SK-N-SH (cell line): ENCODE data around the gene ADPRHL1. TPM values are rescaled to one million over a fixed set of nuclear protein-coding genes. Genes with fewer than 3 reads are reported as not detected.

ENCODE experiments used
- CTCF ChIA-PET: fragments of 300-600, 350-600 bp; formaldehyde crosslinking; extraction: SDS; loops from one replicate; lab custom pipeline; 2021; lab: Yijun Ruan, JAX
- POLR2A ChIA-PET: fragments of 350-600 bp; sonication (Branson Sonifier 250); formaldehyde crosslinking; extraction: SDS; loops from one replicate; lab custom pipeline; 2020; ENCODE audit warnings: antibody characterized with exemption, inconsistent platforms; lab: Yijun Ruan, JAX
- DNase-seq: peaks from one replicate; pipeline ENCODE4 v3.0.0; 2012
- H2AFZ ChIP-seq: fragments of 200-600 bp; sonication (generic); 2 replicates; pipeline ENCODE4 v1.8.1; 2016; ENCODE audit warnings: antibody characterized with exemption, mild to moderate bottlenecking, low read depth
- H3F3A ChIP-seq: fragments of 200-600 bp; sonication (generic); replicated peaks from 2 replicates; pipeline ENCODE3; 2016; ENCODE audit warnings: antibody characterized with exemption, mild to moderate bottlenecking; ENCODE audit not compliant: insufficient read depth
- H3K27ac ChIP-seq, 2 experiments: fragments of 200-500 bp in 1 of 2; fragments of 200-600 bp in 1 of 2; sonication (Bioruptor generic) in 1 of 2; sonication (generic), shearing (Covaris generic) in 1 of 2; 2 replicates each; pipeline versions ENCODE4 v1.5.1 to v1.6.1; 2014 to 2016; ENCODE audit warnings: low read depth in 2 of 2, inconsistent platforms in 1 of 2, low read length in 1 of 2, mild to moderate bottlenecking in 1 of 2, mixed read lengths in 1 of 2
- H3K27me3 ChIP-seq: fragments of 200-600 bp; sonication (generic), shearing (Covaris generic); 2 replicates; pipeline ENCODE4 v1.6.1; 2016; ENCODE audit warnings: mixed run types; ENCODE audit not compliant: insufficient read depth
- H3K36me3 ChIP-seq, 2 experiments: fragments of 200-500 bp in 1 of 2; fragments of 200-600 bp in 1 of 2; sonication (Bioruptor generic) in 1 of 2; sonication (generic) in 1 of 2; replicated peaks in 1 of 2; 2 replicates each; pipeline versions ENCODE3 to v1.5.1; 2014 to 2016; ENCODE audit warnings: low read length in 1 of 2, mild to moderate bottlenecking in 1 of 2; ENCODE audit not compliant: insufficient read depth in 2 of 2, control insufficient read depth in 1 of 2
- H3K4me1 ChIP-seq, 2 experiments: fragments of 200-500 bp in 1 of 2; fragments of 200-600 bp in 1 of 2; sonication (Bioruptor generic) in 1 of 2; sonication (generic), shearing (Covaris generic) in 1 of 2; 2 replicates each; pipeline versions ENCODE4 v1.5.1 to v1.6.1; 2014 to 2016; ENCODE audit warnings: low read depth in 1 of 2, low read length in 1 of 2, mixed run types in 1 of 2; ENCODE audit not compliant: insufficient read depth in 2 of 2, control insufficient read depth in 1 of 2
- H3K4me2 ChIP-seq: fragments of 200-600 bp; sonication (generic), shearing (Covaris generic); 2 replicates; pipeline ENCODE4 v1.6.1; 2017; ENCODE audit warnings: mixed run types
- H3K4me3 ChIP-seq, 2 experiments: fragments of 200-500 bp in 1 of 2; fragments of 200-600 bp in 1 of 2; sonication (Bioruptor generic) in 1 of 2; sonication (generic), shearing (Covaris generic) in 1 of 2; 2 replicates each; pipeline versions ENCODE4 v1.5.1 to v1.8.1; 2014 to 2016; ENCODE audit warnings: low read depth in 2 of 2, inconsistent platforms in 1 of 2, low read length in 1 of 2, mild to moderate bottlenecking in 1 of 2, mixed read lengths in 1 of 2, moderate library complexity in 1 of 2
- H3K79me2 ChIP-seq: fragments of 200-600 bp; sonication (generic); 2 replicates; pipeline ENCODE4 v1.8.1; 2017; ENCODE audit warnings: mild to moderate bottlenecking; ENCODE audit not compliant: insufficient read depth
- H3K9ac ChIP-seq: fragments of 200-600 bp; sonication (generic); 2 replicates; pipeline ENCODE4 v1.6.1; 2017; ENCODE audit warnings: mixed run types
- H3K9me2 ChIP-seq: fragments of 200-600 bp; sonication (generic); 2 replicates; pipeline ENCODE4 v1.6.1; 2017; ENCODE audit warnings: mixed run types
- H3K9me3 ChIP-seq: fragments of 200-600 bp; sonication (generic); 2 replicates; pipeline ENCODE4 v1.6.1; 2017; ENCODE audit warnings: mixed run types, mild to moderate bottlenecking, moderate library complexity
- H4K20me1 ChIP-seq: fragments of 200-600 bp; sonication (generic); 2 replicates; pipeline ENCODE4 v1.6.1; 2017; ENCODE audit warnings: mild to moderate bottlenecking, mixed run types; ENCODE audit not compliant: insufficient read depth
- FOXJ3 ChIP-seq: sonication (generic); formaldehyde crosslinking; IDR thresholded peaks from 2 replicates; pipeline ENCODE4 v1.5.1; 2020; ENCODE audit warnings: mild to moderate bottlenecking, missing genetic modification reagents
- FOXM1 ChIP-seq: IDR thresholded peaks from 2 replicates; pipeline ENCODE4 v1.4.0; 2012; ENCODE audit warnings: low read depth, mild to moderate bottlenecking
- JUND ChIP-seq: IDR thresholded peaks from 2 replicates; pipeline ENCODE4 v1.4.0; 2012
- MAX ChIP-seq: IDR thresholded peaks from 2 replicates; pipeline ENCODE4 v1.4.0; 2012; ENCODE audit warnings: low read depth
- NFIC ChIP-seq: IDR thresholded peaks from 2 replicates; pipeline ENCODE4 v1.4.0; 2012; ENCODE audit warnings: borderline replicate concordance
- RAD21 ChIP-seq: IDR thresholded peaks from 2 replicates; pipeline ENCODE4 v1.6.1; 2012; ENCODE audit warnings: mild to moderate bottlenecking, low read length
- RCOR1 ChIP-seq: fragments of 150-350 bp; IDR thresholded peaks from 2 replicates; pipeline ENCODE4 v1.6.1; 2017; ENCODE audit warnings: antibody characterized with exemption, low read length
- RFX5 ChIP-seq: IDR thresholded peaks from 2 replicates; pipeline ENCODE4 v1.6.1; 2012; ENCODE audit warnings: mild to moderate bottlenecking, improper control_type of control experiment, low read length
- RXRA ChIP-seq: IDR thresholded peaks from 2 replicates; pipeline ENCODE4 v1.4.0; 2012; ENCODE audit warnings: low read depth, mild to moderate bottlenecking, borderline replicate concordance
- SIN3A ChIP-seq: IDR thresholded peaks from 2 replicates; pipeline ENCODE4 v1.6.1; 2012; ENCODE audit warnings: low read depth, mild to moderate bottlenecking, low read length, moderate library complexity, borderline replicate concordance
- TCF12 ChIP-seq: IDR thresholded peaks from 2 replicates; pipeline ENCODE4 v1.4.0; 2012
- TEAD4 ChIP-seq: IDR thresholded peaks from 2 replicates; pipeline ENCODE4 v1.4.0; 2012; ENCODE audit warnings: mild to moderate bottlenecking, borderline replicate concordance; ENCODE audit not compliant: insufficient read depth
- WGBS: methylation state at CpG from one replicate; pipeline ENCODE4 v1.1.6; 2017; ENCODE audit warnings: low lambda C conversion rate; 5-methylcytosine and 5-hydroxymethylcytosine counted together
- polyA plus RNA-seq, 3 experiments: library from polyadenylated mRNA; depleted of rRNA; stranded (reverse); fragments of >200 nt; gene quantifications; 2 replicates each; pipeline ENCODE4 v1.2.3, GENCODE V29; 2012
- TF ChIP-seq, protein P1 (sequence below): fragments of 150-350 bp; IDR thresholded peaks from 2 replicates; pipeline ENCODE4 v1.6.1; 2017; ENCODE audit warnings: antibody characterized with exemption, low read length, low read depth, borderline replicate concordance
- TF ChIP-seq, protein P2 (sequence below): IDR thresholded peaks from 2 replicates; pipeline ENCODE4 v1.4.0; 2012; ENCODE audit warnings: low read depth, borderline replicate concordance
- TF ChIP-seq, protein P3 (sequence below): fragments of 200-600 bp; sonication (generic); IDR thresholded peaks from 2 replicates; pipeline ENCODE4 v1.6.1; 2017; ENCODE audit warnings: antibody characterized with exemption, mild to moderate bottlenecking, moderate library complexity
- TF ChIP-seq, protein P4 (sequence below): fragments of 150-350 bp; IDR thresholded peaks from 2 replicates; pipeline ENCODE4 v1.6.1; 2016; ENCODE audit warnings: mild to moderate bottlenecking, low read depth, low read length

The ADPRHL1 gene
- polyA plus RNA-seq, 1 of the 3 experiments (the other 2 are of a cell fraction): 1.0 TPM

- peaks cover 4 to 8% of the 10 kb centered on the region in 2 experiments; a peak in 3 of 4 replicates for H3K4me1 ChIP-seq
- H3K4me3 ChIP-seq: no peak overlapping the region
- 90% methylated on average over 8 of the region's 8 CpGs for WGBS
- H3K9me3 ChIP-seq: no peaks in the 10 kb centered on the region
- ChIA-PET CTCF (interaction anchor here (1.2 kb wide), 1 partner anchor 21 kb away, joined by 3 read pairs; no protein-coding TSS in a partner anchor), POLR2A (no interaction called here)
- no peaks in the 10 kb centered on the region for H4K20me1 ChIP-seq
- H3K4me2 ChIP-seq: no peak overlapping the region
- H3K9ac ChIP-seq: no peak overlapping the region
- no peaks in the 10 kb centered on the region for H3K36me3 ChIP-seq
- no peaks in the 10 kb centered on the region for H3K79me2 ChIP-seq
- no peaks in the 10 kb centered on the region for H3K27me3 ChIP-seq
- DNase-seq: no peak
- TF ChIP-seq RCOR1 (no peak), RFX5 (no peak), TCF12 (no peak), MAX (no peak), JUND (no peak), SIN3A (no peak), RXRA (no peak), FOXJ3 (no peak), TEAD4 (no peak), NFIC (no peak), FOXM1 (no peak), RAD21 (no peak)
- TF ChIP-seq, protein P1, sequence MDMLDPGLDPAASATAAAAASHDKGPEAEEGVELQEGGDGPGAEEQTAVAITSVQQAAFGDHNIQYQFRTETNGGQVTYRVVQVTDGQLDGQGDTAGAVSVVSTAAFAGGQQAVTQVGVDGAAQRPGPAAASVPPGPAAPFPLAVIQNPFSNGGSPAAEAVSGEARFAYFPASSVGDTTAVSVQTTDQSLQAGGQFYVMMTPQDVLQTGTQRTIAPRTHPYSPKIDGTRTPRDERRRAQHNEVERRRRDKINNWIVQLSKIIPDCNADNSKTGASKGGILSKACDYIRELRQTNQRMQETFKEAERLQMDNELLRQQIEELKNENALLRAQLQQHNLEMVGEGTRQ: no peak
- TF ChIP-seq, protein P2, sequence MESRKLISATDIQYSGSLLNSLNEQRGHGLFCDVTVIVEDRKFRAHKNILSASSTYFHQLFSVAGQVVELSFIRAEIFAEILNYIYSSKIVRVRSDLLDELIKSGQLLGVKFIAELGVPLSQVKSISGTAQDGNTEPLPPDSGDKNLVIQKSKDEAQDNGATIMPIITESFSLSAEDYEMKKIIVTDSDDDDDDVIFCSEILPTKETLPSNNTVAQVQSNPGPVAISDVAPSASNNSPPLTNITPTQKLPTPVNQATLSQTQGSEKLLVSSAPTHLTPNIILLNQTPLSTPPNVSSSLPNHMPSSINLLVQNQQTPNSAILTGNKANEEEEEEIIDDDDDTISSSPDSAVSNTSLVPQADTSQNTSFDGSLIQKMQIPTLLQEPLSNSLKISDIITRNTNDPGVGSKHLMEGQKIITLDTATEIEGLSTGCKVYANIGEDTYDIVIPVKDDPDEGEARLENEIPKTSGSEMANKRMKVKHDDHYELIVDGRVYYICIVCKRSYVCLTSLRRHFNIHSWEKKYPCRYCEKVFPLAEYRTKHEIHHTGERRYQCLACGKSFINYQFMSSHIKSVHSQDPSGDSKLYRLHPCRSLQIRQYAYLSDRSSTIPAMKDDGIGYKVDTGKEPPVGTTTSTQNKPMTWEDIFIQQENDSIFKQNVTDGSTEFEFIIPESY: no peak
- TF ChIP-seq, protein P3, sequence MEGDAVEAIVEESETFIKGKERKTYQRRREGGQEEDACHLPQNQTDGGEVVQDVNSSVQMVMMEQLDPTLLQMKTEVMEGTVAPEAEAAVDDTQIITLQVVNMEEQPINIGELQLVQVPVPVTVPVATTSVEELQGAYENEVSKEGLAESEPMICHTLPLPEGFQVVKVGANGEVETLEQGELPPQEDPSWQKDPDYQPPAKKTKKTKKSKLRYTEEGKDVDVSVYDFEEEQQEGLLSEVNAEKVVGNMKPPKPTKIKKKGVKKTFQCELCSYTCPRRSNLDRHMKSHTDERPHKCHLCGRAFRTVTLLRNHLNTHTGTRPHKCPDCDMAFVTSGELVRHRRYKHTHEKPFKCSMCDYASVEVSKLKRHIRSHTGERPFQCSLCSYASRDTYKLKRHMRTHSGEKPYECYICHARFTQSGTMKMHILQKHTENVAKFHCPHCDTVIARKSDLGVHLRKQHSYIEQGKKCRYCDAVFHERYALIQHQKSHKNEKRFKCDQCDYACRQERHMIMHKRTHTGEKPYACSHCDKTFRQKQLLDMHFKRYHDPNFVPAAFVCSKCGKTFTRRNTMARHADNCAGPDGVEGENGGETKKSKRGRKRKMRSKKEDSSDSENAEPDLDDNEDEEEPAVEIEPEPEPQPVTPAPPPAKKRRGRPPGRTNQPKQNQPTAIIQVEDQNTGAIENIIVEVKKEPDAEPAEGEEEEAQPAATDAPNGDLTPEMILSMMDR: no peak
- TF ChIP-seq, protein P4, sequence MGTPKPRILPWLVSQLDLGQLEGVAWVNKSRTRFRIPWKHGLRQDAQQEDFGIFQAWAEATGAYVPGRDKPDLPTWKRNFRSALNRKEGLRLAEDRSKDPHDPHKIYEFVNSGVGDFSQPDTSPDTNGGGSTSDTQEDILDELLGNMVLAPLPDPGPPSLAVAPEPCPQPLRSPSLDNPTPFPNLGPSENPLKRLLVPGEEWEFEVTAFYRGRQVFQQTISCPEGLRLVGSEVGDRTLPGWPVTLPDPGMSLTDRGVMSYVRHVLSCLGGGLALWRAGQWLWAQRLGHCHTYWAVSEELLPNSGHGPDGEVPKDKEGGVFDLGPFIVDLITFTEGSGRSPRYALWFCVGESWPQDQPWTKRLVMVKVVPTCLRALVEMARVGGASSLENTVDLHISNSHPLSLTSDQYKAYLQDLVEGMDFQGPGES: no peak
- no peak overlapping the region for H2AFZ ChIP-seq
- no peak overlapping the region for H3K27ac ChIP-seq
- no peaks in the 10 kb centered on the region for H3K9me2 ChIP-seq
- peaks cover 3% of the 10 kb centered on the region for H3F3A ChIP-seq
Measured at GRCh38 chr13:113415825-113416224, 37.5 kb downstream of the ADPRHL1 start.
